Measurements from ENCODE around the gene TOMM7. TPM values are rescaled to one million over a fixed set of nuclear protein-coding genes. Genes with fewer than 3 reads are reported as not detected.

TOMM7 gene
- total RNA-seq, 3 donors from 2014 or later (not counting 1 experiment from before 2014, with no cell fraction given) = 194 to 286 (median 269) TPM

- ATAC-seq = no peak
- WGBS (ENCODE audit: insufficient coverage) = 100% methylated on average over 1 of the region's 1 CpG
Observed at GRCh38 chr7:22849662-22850061, 27.0 kb upstream of the TOMM7 start.

GRCh38 chr7:22849172-22849571 lies 26.5 kb upstream of the TOMM7 start:
- Mint-ChIP-seq H3K9me3 (no peaks in the 10 kb centered on the region), H3K27ac (no peak overlapping the region), H3K27me3 (ENCODE audit: low read depth in 2 of 2) (no peaks in the 10 kb centered on the region), H3K4me1 (peaks cover 6 to 7% of the 10 kb centered on the region in 2 donors), H3K36me3 (no peaks in the 10 kb centered on the region), H3K4me3 (no peak overlapping the region)
- TF ChIP-seq, protein P1, sequence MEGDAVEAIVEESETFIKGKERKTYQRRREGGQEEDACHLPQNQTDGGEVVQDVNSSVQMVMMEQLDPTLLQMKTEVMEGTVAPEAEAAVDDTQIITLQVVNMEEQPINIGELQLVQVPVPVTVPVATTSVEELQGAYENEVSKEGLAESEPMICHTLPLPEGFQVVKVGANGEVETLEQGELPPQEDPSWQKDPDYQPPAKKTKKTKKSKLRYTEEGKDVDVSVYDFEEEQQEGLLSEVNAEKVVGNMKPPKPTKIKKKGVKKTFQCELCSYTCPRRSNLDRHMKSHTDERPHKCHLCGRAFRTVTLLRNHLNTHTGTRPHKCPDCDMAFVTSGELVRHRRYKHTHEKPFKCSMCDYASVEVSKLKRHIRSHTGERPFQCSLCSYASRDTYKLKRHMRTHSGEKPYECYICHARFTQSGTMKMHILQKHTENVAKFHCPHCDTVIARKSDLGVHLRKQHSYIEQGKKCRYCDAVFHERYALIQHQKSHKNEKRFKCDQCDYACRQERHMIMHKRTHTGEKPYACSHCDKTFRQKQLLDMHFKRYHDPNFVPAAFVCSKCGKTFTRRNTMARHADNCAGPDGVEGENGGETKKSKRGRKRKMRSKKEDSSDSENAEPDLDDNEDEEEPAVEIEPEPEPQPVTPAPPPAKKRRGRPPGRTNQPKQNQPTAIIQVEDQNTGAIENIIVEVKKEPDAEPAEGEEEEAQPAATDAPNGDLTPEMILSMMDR (IDR thresholded peaks at IDR 0.05) = no peak
- DNase-seq (no peak), ATAC-seq (no peak)
- Histone ChIP-seq H3K4me3 (ENCODE audit: low read length) (no peak overlapping the region), H3K36me3 (ENCODE audit: control insufficient read depth, insufficient read depth, low read length) (no peaks in the 10 kb centered on the region), H3K27me3 (ENCODE audit: control insufficient read depth, insufficient read depth, low read length) (no peaks in the 10 kb centered on the region), H3K4me1 (ENCODE audit: control insufficient read depth, insufficient read depth, low read length) (peaks cover 6% of the 10 kb centered on the region), H3K27ac (ENCODE audit: low read length) (no peak overlapping the region), H3K9me3 (ENCODE audit: control insufficient read depth, insufficient read depth, low read length) (no peaks in the 10 kb centered on the region)
- intact Hi-C loops (cut with micrococcal nuclease) = no loop called here
- 74% methylated on average over 2 of the region's 2 CpGs for WGBS (ENCODE audit: insufficient coverage)

More at GRCh38 chr7:22849662-22850061, 27.0 kb upstream of the TOMM7 start:
- Mint-ChIP-seq H3K4me1 (peaks cover 9 to 11% of the 10 kb centered on the region in 2 donors), H3K27ac (no peak overlapping the region), H3K36me3 (no peaks in the 10 kb centered on the region), H3K27me3 (ENCODE audit: low read depth in 2 of 2) (no peaks in the 10 kb centered on the region), H3K9me3 (no peaks in the 10 kb centered on the region), H3K4me3 (no peak overlapping the region)
- intact Hi-C loops (cut with micrococcal nuclease) = no loop called here
- H3K36me3 ChIP-seq (ENCODE audit: control insufficient read depth, insufficient read depth, low read length) = no peaks in the 10 kb centered on the region
- H3K27me3 ChIP-seq (ENCODE audit: control insufficient read depth, insufficient read depth, low read length) = no peaks in the 10 kb centered on the region
- no peaks in the 10 kb centered on the region for H3K9me3 ChIP-seq (ENCODE audit: control insufficient read depth, insufficient read depth, low read length)
- TF ChIP-seq, protein P1 (IDR thresholded peaks at IDR 0.05) = no peak
- H3K4me3 ChIP-seq (ENCODE audit: low read length) = no peak overlapping the region
- H3K4me1 ChIP-seq (ENCODE audit: control insufficient read depth, insufficient read depth, low read length) = peaks cover 10% of the 10 kb centered on the region
- no peak for DNase-seq
- H3K27ac ChIP-seq (ENCODE audit: low read length) = no peak overlapping the region

GRCh38 chr7:22846961-22847360 lies 24.3 kb upstream of the TOMM7 start:
- no peak overlapping the region for H3K27ac Mint-ChIP-seq
- TF ChIP-seq, protein P1 (IDR thresholded peaks at IDR 0.05) = no peak
- no peaks in the 10 kb centered on the region for H3K36me3 Mint-ChIP-seq
- ATAC-seq (no peak), DNase-seq (no peak)
- H3K4me1 ChIP-seq (ENCODE audit: control insufficient read depth, insufficient read depth, low read length) = no peaks in the 10 kb centered on the region
- no peak overlapping the region for H3K4me3 ChIP-seq (ENCODE audit: low read length)
- no peak overlapping the region for H3K4me3 Mint-ChIP-seq
- H3K27me3 ChIP-seq (ENCODE audit: control insufficient read depth, insufficient read depth, low read length) = no peaks in the 10 kb centered on the region
- intact Hi-C loops (cut with micrococcal nuclease) = no loop called here
- no peaks in the 10 kb centered on the region for H3K4me1 Mint-ChIP-seq
- H3K27me3 Mint-ChIP-seq (ENCODE audit: low read depth in 2 of 2) = no peaks in the 10 kb centered on the region
- H3K9me3 ChIP-seq (ENCODE audit: control insufficient read depth, insufficient read depth, low read length) = no peaks in the 10 kb centered on the region
- WGBS (ENCODE audit: insufficient coverage) = 100% methylated on average over 1 of the region's 1 CpG
- H3K27ac ChIP-seq (ENCODE audit: low read length) = no peak overlapping the region
- H3K36me3 ChIP-seq (ENCODE audit: control insufficient read depth, insufficient read depth, low read length) = no peaks in the 10 kb centered on the region
- H3K9me3 Mint-ChIP-seq = no peaks in the 10 kb centered on the region

- Mint-ChIP-seq H3K27ac (no peak overlapping the region), H3K4me1 (no peaks in the 10 kb centered on the region), H3K36me3 (no peaks in the 10 kb centered on the region), H3K9me3 (no peaks in the 10 kb centered on the region), H3K4me3 (no peak overlapping the region), H3K27me3 (ENCODE audit: low read depth in 2 of 2) (no peaks in the 10 kb centered on the region)
- 92% methylated on average over 4 of the region's 4 CpGs for whole genome bisulfite sequencing (ENCODE audit: insufficient coverage)
- Histone ChIP-seq H3K27ac (ENCODE audit: low read length) (no peak overlapping the region), H3K27me3 (ENCODE audit: control insufficient read depth, insufficient read depth, low read length) (no peaks in the 10 kb centered on the region), H3K36me3 (ENCODE audit: control insufficient read depth, insufficient read depth, low read length) (no peaks in the 10 kb centered on the region), H3K4me1 (ENCODE audit: control insufficient read depth, insufficient read depth, low read length) (no peaks in the 10 kb centered on the region), H3K4me3 (ENCODE audit: low read length) (no peak overlapping the region), H3K9me3 (ENCODE audit: control insufficient read depth, insufficient read depth, low read length) (no peaks in the 10 kb centered on the region)
- TF ChIP-seq, protein P1 (IDR thresholded peaks at IDR 0.05) = no peak
- DNase-seq (no peak), ATAC-seq (no peak)
- intact Hi-C loops (cut with micrococcal nuclease) = no loop called here
Observed at GRCh38 chr7:22845221-22845834, 22.7 kb upstream of the TOMM7 start.

Measured in natural killer cell (primary cell).